GM19455 (cell line): ENCODE data around the gene CNBD2.
"Not testable (repeated sequence)": the region's sequence is repeated elsewhere in the genome, so short reads cannot be mapped to it uniquely, and the experiment has no call there.

Experiments used
- ATAC-seq: cut with Tn5 transposase; IDR thresholded peaks from one replicate; pipeline ENCODE4 v1.9.1; 2021; ENCODE audit not compliant: unreplicated experiment

CNBD2 gene

DNA sequence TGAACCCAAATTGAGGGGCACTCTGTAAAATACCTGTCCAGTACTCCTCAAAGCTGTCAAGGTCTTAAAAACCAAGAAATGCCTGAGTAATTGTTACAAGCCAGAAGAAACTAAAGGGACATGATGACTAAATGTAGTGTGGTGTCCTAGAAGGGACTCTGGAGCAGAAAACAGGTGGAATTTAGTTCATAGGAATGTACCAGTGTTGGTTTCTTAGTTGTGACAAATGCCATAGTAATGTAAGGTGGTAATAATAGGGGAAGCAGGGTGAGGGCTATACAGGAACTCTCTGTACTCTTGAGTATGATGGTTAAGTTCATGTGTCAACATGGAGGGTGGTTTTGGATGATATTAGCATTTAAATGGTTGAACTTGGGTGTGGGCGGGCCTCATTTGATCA lies 92.3 kb downstream of the CNBD2 start:
- ATAC-seq: no peak

DNA sequence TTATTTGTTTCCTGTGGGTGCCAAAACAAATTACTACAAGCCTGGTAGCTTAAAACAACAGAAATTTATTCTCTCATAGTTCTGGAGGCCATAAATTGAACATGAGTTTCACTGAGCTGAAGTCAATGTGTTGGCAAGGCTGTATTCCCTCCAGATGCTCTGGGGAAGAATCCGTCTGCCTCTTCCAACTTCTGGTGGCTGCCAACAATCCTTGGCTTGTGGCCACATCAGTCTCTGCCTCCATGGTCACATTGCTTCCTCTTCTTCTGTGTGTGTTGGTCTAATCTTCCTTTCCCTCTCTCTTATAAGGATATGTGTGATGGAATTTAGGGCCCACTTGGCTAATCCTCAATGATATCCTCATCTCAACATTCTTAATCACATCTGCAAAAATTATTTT lies 93.4 kb downstream of the CNBD2 start:
- no peak for ATAC-seq

DNA sequence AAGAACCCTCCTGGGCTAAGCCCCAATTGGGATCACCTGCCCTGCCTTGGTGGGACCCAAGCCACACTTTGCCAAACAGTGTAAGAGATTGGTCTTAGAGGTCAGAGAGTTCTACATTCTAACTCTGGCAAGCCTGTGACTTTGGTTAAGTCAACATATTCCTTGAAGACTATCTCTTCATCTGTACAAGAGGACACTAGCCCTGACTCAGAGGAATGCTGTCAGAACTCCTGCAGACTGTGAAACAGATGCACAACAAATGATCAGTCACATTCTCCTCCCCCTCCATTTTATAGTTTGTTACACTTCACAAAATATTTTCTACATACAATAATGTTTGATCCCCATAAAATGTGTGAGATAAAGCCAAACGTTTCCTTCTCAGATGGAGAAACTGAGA lies 94.4 kb downstream of the CNBD2 start:
- no peak for ATAC-seq

DNA sequence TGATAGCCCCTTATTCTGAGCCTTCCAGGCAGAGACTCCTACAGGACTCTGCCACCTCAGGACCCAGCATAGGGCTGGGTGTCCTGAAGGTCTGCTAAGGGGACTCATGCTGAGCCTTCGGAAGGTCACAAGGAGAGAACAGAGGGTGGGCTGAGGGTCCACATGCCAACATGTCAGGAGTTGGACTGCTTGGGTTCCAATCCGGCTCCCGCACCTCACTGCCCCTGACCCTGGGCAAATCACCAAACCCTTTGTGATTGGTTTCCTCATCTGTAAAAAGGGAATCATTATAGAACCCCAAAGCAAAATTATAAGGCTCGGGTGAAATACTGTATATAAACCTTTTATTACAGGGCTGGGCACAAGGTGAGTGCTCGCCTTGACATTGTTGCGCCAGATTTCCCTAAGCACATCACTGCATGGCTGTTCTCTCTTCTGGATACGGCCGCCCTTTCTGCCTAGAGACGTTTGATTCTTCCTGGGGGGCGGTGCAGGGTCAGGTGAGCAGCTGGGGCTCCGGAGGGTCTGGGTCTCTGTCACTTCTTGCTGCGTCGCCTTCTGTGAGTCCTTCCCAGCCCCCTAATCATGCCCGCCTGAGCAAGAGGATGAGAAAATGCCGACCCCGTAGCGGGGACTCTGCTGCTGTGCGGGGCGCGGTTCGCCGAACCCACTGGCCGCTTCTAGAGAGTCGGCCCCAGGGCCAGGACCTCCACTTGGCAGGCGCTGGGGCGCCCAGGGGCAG lies 95.7 kb downstream of the CNBD2 start:
- ATAC-seq: peak; percentile 5

DNA sequence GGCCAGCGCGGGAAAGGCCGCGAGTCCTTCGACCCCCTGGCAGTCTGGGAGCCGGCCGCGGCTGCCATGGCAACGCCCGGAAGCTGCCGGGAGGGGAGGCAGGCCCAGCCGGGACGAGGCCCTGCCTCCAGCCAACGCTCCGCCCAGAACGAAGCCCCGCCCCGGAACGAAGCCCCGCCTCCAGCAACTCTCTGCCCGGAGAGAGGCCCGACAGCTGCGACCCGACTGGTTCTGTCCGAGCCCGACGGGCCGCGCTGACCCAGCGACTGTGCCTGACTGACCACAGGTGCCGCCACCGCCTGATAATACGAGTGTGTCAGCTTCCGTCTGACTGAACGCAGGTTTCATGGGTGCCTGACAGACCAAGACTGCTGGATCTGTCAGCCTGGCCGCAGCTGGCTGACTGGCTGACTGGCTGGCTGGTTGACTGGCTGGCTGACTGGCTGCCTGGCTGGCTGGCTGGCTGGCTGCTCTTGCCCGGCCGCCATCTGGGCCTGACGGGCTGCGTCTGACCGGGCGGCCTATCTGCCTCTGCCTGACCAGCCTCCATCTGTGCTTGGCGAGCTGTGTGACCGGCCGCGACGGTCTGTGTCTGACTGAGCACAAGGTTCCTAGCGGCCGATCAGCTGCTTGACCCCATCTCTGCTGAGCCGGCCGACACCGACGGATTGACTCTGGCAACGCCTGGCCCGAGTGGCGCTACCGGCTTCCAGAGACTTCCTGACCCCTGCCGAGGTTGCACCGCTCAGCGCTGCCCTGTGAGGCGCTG lies 96.5 kb downstream of the CNBD2 start:
- ATAC-seq: peak; percentile 94

DNA sequence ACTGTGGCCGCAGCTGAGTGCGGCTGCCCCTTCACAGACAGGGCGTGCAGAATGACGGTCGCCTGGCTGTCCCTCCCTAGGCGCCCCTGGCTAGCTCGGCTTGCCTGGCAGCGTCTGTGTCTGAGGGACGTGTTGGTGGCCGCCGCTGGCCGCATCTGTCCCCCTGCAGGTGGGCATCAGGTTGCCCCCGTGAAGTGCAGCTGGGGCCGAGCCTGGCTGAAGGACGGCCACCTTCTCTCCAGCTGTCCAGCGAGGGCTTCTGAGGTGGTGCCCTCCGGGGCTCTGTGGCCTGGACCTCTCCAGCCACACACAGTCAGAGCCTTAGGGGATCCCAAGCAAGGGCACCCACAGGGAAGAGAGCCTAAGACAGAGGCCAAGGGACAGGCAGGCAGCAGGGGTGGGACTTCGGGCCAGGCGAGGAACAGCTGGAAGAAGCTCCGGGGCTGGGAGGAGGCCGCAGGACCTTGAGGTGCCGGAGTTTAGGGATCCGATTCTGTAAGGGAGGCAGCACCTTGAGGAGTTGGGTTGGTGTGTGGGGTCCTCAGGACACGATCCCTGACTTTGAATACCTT lies 97.1 kb downstream of the CNBD2 start:
- ATAC-seq: no peak

DNA sequence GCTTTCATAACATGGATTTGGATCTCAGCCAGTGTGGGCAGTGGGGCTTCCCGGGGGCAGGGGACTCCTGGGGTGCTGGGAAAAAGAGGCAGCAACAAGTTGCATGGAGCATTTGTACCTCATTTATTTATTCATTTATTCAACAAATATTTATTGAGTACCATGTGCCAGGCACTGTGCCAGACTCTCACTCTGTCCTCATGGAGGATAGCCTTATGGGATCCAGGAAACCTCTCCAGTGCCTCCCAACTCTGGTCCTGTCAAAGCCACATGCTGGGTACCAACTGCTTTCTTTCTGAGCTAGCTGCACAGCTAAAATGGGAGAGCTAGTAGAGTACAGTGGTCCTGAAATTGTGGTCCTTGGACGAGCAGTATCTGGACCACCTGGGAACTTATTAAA lies 98.4 kb downstream of the CNBD2 start:
- no peak for ATAC-seq

DNA sequence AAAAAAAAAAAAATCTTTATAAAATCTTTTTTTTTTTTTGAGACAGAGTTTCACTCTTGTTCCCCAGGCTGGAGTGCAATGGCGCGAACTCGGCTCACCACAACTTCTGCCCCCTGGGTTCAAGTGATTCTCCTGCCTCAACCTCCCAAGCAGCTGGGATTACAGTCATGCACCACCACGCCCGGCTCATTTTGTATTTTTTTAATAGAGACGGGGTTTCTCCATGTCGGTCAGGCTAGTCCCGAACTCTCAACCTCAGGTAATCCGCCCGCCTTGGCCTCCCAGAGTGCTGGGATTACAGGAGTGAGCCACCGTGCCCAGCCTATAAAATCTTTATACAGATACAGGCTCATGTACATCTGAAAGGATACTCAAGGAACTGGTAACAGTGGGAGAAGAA lies 100.1 kb downstream of the CNBD2 start:
- ATAC-seq: not testable (repeated sequence)

DNA sequence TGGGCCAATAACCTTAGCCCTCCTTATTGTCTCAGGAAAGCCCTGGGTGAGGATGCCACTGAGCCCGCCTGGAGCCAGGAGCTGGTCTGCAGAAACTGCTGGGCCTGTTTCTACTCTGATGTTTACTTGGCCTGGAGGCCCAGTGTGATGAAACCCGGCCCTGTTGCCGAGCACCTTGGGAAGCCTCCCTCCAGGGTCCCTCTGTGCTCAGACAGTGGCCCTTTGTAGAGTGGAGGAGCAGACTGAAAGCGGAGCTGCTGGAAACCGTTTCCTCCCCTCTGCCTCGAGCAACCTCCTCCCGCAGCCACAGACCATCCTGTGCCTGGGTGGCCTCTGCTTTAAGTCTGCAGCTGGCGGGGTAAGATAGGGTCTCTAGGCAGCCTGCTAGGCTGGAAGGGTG lies 102.1 kb downstream of the CNBD2 start:
- no peak for ATAC-seq

DNA sequence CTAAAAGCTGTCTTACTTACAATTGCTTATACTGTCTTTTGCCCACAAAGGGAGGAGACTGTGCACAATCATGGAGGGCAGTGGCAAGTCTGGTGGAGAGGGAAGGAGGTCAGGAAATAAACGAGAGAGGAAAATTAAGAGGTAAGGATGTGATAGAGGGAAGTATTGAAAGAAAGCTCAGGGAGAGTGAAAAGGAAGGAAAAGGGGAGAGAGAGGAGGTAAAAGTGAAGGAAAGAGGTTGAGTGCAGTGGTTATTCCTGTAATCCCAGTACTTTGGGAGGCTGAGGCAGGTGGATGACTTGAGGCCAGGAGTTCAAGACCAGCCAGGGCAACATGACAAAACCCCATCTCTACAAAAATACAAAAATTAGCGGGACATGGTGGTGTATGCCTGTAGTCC lies 103.5 kb downstream of the CNBD2 start:
- ATAC-seq: no peak

DNA sequence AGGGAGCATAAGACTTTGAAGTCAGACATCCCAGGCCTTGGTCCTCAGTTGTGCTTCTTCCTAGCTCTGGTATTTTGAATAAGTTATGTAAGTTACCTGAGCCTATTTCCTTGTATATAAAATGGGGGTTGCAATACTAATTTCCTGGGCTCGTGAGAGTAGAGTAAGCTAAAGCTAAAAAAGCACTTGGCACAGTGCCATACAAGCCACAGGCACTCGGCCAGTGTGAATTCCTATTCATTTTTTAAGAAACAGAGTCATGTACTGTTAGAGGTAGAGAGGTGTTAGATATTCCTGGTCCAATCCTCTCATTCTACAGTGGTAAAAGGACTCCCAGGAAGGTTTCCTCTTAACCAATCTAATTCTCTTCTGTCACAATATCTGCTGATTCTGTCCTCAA lies 106.6 kb downstream of the CNBD2 start:
- ATAC-seq: no peak

DNA sequence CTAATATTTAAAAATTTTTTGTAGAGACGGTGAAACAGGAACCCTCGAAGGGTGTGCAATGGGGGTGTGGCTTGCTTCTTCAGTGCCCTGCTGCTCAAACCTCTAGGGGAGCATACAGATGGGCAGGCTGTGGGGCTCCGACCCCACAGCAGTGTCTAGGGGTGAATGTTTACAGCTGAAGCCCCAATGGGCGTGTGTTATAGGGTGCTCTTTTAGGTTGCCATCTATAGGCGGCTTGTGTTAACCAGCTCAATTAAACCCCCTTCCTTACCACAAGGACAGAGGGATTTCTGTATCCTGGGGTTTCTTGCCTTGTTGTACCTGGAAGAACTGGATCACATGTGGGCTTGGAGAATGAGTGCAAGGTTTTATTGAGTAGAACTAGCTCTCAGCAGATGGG lies 109.4 kb downstream of the CNBD2 start:
- ATAC-seq: not testable (repeated sequence)

DNA sequence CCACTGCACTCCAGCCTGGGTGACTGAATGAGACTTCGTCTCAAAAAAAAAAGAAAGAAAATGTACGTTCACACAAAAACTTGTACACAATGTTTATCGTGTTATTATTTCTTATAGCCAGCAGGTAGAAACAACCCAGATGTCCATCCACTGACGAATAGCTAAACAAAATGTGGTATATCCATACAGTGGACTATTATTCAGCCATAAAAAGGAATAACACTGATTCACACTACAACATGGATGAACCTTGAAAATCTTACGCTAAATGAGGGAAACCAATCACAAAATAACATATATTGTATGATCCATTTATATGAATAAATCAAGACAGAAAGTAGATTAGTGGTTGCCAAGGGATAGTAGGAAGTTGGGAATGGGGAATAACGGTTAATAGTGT lies 111.1 kb downstream of the CNBD2 start:
- ATAC-seq: no peak

DNA sequence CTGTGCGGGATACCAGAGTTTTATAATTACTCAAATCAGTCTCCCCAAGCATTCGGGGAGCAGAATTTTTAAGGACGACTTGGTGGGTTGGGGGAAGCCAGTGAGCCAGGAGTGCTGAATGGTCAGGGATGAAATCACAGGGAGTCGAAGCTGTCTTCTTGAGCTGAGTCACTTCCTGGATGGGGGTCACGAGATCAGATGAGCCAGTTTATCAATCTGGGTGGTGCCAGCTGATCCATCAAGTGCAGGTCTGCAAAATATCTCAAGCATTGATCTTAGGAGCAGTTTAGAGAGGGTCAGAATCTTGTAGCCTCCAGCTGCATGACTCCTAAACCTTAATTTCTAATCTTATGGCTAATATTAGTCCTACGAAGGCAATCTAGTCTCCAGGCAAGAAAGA lies 111.6 kb downstream of the CNBD2 start:
- ATAC-seq: not testable (repeated sequence)
